Measurements from ENCODE around the gene SHPK.

SHPK gene

GRCh38 chr17:3666516-3666915 lies 30.5 kb upstream of the SHPK start:
- POLR2A ChIA-PET, result interaction anchor here (0.7 to 4.4 kb wide), 4 partner anchors 8 to 81 kb away, joined by 3 to 75 read pairs (median 22); partner anchors contain the start of genes CTNS, HASPIN and SHPK

GRCh38 chr17:3665834-3666233 lies 29.8 kb upstream of the SHPK start:
- no peak overlapping the region for H3K4me3 ChIP-seq (ENCODE audit: low read depth, low read length)
- H3K4me1 ChIP-seq (ENCODE audit: control insufficient read depth, insufficient read depth, low read length), result peaks cover 8% of the 10 kb centered on the region; the same call in 1 of the 2 replicates
- H3K9me3 ChIP-seq (ENCODE audit: control insufficient read depth, insufficient read depth, low read depth, low read length), result no peaks in the 10 kb centered on the region
- H3K36me3 ChIP-seq (ENCODE audit: control insufficient read depth in 2 of 2, insufficient read depth in 1 of 2, low read length in 2 of 2), result peaks cover under 1 to 45% of the 10 kb centered on the region in 2 experiments; a peak in 2 of 3 replicates
- TF ChIP-seq ZNF324 (tag by site-specific recombination; IDR thresholded peaks at IDR 0.05) (no peak), OVOL3 (tag by site-specific recombination; IDR thresholded peaks at IDR 0.05) (no peak), ZNF19 (tag by site-specific recombination; IDR thresholded peaks at IDR 0.05; ENCODE audit: low read depth) (no peak), ZNF843 (tag by site-specific recombination; IDR thresholded peaks at IDR 0.05) (no peak)
- no peak overlapping the region for H3K27ac ChIP-seq (ENCODE audit: extremely low read depth, low read depth, low read length)
- ChIA-PET POLR2A (interaction anchor here (4.4 kb wide), 1 partner anchor 29 kb away, joined by 75 read pairs; the partner anchor contains the start of genes CTNS and SHPK), CTCF (no interaction called here)

More at GRCh38 chr17:3666516-3666915, 30.5 kb upstream of the SHPK start:
- Histone ChIP-seq H3K27ac (ENCODE audit: extremely low read depth, low read depth, low read length) (no peak overlapping the region), H3K4me1 (ENCODE audit: control insufficient read depth, insufficient read depth, low read length) (peaks cover 8% of the 10 kb centered on the region; the same call in 1 of the 2 replicates), H3K4me3 (ENCODE audit: low read depth, low read length) (no peak overlapping the region), H3K36me3 (ENCODE audit: control insufficient read depth in 2 of 2, insufficient read depth in 1 of 2, low read length in 2 of 2) (peaks cover 7 to 39% of the 10 kb centered on the region in 2 experiments; a peak in 2 of 3 replicates), H3K9me3 (ENCODE audit: control insufficient read depth, insufficient read depth, low read depth, low read length) (no peaks in the 10 kb centered on the region)
- CTCF ChIA-PET, result interaction anchor here (0.9 to 1.8 kb wide), 3 partner anchors 19 to 161 kb away, joined by 3 to 8 read pairs (median 3); no protein-coding TSS in a partner anchor
- TF ChIP-seq SP3 (tag by site-specific recombination; IDR thresholded peaks at IDR 0.05) (no peak), ZBTB10 (tag by site-specific recombination; IDR thresholded peaks at IDR 0.05) (no peak), ZNF292 (tag by site-specific recombination; IDR thresholded peaks at IDR 0.05; ENCODE audit: borderline replicate concordance, low read depth) (no peak), ZSCAN4 (tag by site-specific recombination; IDR thresholded peaks at IDR 0.05) (no peak), INSM2 (tag by site-specific recombination; IDR thresholded peaks at IDR 0.05) (no peak), ZNF701 (tag by site-specific recombination; IDR thresholded peaks at IDR 0.05) (no peak), ZNF785 (tag by site-specific recombination; IDR thresholded peaks at IDR 0.05) (no peak), ZNF174 (tag by site-specific recombination; IDR thresholded peaks at IDR 0.05) (no peak), KLF8 (tag by site-specific recombination; IDR thresholded peaks at IDR 0.05) (no peak), ZNF510 (tag by site-specific recombination; IDR thresholded peaks at IDR 0.05; ENCODE audit: insufficient replicate concordance) (no peak)

Measured in HEK293 (cell line).